ENCODE data around the gene STAM2. TPM values are rescaled to one million over a fixed set of nuclear protein-coding genes. Genes with fewer than 3 reads are reported as not detected.

Gene STAM2
- total and polyA plus RNA-seq, 2 donors from 2014 or later, result 12.5 to 41.1 TPM

DNA sequence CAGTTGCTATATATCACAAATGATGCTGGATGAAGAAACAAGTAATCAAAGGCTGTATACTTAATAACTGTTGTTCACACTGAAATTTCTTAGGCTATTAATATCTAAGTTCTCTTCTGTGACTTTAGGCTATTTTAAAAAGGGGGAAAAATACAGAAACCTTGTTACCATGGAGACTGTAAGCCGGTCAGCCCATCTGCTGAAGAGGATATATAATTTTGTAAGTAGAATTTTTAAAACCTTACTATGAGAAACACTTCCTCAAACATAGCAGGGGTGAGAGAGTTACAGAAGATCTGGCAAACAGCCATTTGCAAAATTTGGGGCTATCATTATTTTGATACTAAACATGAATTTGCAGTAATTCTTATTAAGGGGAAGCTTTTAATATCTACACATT, 104.5 kb downstream of the STAM2 start:
- no peaks in the 10 kb centered on the region for H3K9me3 ChIP-seq (ENCODE audit: control insufficient read depth in 2 of 3, insufficient read depth in 1 of 3, low read length in 3 of 3)
- intact Hi-C loops (cut with DNase I), result no loop called here
- TF ChIP-seq, protein P1, sequence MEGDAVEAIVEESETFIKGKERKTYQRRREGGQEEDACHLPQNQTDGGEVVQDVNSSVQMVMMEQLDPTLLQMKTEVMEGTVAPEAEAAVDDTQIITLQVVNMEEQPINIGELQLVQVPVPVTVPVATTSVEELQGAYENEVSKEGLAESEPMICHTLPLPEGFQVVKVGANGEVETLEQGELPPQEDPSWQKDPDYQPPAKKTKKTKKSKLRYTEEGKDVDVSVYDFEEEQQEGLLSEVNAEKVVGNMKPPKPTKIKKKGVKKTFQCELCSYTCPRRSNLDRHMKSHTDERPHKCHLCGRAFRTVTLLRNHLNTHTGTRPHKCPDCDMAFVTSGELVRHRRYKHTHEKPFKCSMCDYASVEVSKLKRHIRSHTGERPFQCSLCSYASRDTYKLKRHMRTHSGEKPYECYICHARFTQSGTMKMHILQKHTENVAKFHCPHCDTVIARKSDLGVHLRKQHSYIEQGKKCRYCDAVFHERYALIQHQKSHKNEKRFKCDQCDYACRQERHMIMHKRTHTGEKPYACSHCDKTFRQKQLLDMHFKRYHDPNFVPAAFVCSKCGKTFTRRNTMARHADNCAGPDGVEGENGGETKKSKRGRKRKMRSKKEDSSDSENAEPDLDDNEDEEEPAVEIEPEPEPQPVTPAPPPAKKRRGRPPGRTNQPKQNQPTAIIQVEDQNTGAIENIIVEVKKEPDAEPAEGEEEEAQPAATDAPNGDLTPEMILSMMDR (IDR thresholded peaks at IDR 0.05; ENCODE audit: borderline replicate concordance, extremely low read depth, insufficient read depth), result no peak
- peaks cover 0 to 2% (median 0%) of the 10 kb centered on the region in 3 donors for H3K4me1 ChIP-seq (ENCODE audit: control insufficient read depth in 2 of 3, insufficient read depth in 2 of 3, low read depth in 1 of 3, low read length in 3 of 3)
- no peaks in the 10 kb centered on the region for H3K27me3 ChIP-seq (ENCODE audit: control insufficient read depth, insufficient read depth, low read length)
- FAIRE-seq (no peak), DNase-seq (no peak)
- no peaks in the 10 kb centered on the region for H3K36me3 ChIP-seq (ENCODE audit: control insufficient read depth in 2 of 3, insufficient read depth in 3 of 3, low read length in 3 of 3)
- no peak overlapping the region for H3K9ac ChIP-seq (ENCODE audit: low read length in 3 of 3)
- no peak overlapping the region for H3K27ac ChIP-seq (ENCODE audit: low read depth in 2 of 2, low read length in 2 of 2)
- H3K4me3 ChIP-seq (ENCODE audit: low read length in 3 of 3), result no peak overlapping the region

DNA sequence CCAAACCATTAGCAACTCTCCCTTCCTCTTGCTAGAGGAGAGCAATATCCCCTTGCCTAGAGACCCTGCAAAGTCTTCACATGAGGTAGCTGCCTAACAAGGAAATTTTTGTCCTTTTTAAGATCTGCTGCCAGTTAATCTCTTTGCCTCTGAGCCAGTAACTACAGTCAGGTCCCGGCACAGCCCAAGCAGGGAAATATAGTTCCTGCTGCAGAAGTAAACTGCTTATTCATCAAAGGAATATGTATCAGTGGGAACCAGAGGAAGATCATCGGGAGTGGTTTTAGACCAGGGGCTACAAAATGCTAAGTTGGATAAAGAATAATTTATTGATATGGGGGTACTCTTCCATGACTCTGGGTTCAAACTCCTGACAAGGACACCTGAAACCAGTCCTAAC, 107.3 kb downstream of the STAM2 start:
- Histone ChIP-seq H3K9ac (ENCODE audit: low read length in 3 of 3) (no peak overlapping the region), H3K27ac (ENCODE audit: low read depth in 2 of 2, low read length in 2 of 2) (no peak overlapping the region)

DNA sequence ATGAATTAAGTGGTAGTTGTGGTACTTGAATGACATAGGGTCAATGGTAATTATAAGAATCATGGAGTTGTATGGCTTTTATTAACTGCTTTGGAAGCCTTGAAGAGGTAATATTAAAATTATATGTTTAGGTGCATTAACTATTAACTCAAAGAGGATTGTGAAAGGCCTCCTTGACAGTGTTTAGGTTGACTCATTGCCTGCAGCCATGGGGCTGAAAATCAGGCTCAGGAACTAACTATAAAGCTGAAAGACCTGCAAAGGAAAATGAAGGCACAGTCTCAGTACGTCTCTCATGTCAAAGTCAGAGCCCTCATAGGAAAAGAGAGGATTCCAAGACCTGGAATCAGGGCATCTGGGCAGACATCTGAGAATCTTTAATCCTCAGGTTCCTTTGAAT, 107.7 kb downstream of the STAM2 start:
- H3K4me1 ChIP-seq (ENCODE audit: control insufficient read depth in 2 of 3, insufficient read depth in 2 of 3, low read depth in 1 of 3, low read length in 3 of 3), result no peaks in the 10 kb centered on the region
- H3K4me3 ChIP-seq (ENCODE audit: low read length in 3 of 3), result no peak overlapping the region
- no peaks in the 10 kb centered on the region for H3K9me3 ChIP-seq (ENCODE audit: control insufficient read depth in 2 of 3, insufficient read depth in 1 of 3, low read length in 3 of 3)
- H3K9ac ChIP-seq (ENCODE audit: low read length in 3 of 3), result no peak overlapping the region
- FAIRE-seq (no peak), DNase-seq (no peak)
- no peaks in the 10 kb centered on the region for H3K36me3 ChIP-seq (ENCODE audit: control insufficient read depth in 2 of 3, insufficient read depth in 3 of 3, low read length in 3 of 3)
- no peak overlapping the region for H3K27ac ChIP-seq (ENCODE audit: low read depth in 2 of 2, low read length in 2 of 2)
- intact Hi-C loops (cut with DNase I), result no loop called here
- no peaks in the 10 kb centered on the region for H3K27me3 ChIP-seq (ENCODE audit: control insufficient read depth, insufficient read depth, low read length)
- TF ChIP-seq, protein P1 (IDR thresholded peaks at IDR 0.05; ENCODE audit: borderline replicate concordance, extremely low read depth, insufficient read depth), result no peak

More for the DNA sequence above, 107.3 kb downstream of the STAM2 start:
- FAIRE-seq (no peak), DNase-seq (no peak)
- Histone ChIP-seq H3K9me3 (ENCODE audit: control insufficient read depth in 2 of 3, insufficient read depth in 1 of 3, low read length in 3 of 3) (no peaks in the 10 kb centered on the region), H3K27me3 (ENCODE audit: control insufficient read depth, insufficient read depth, low read length) (no peaks in the 10 kb centered on the region), H3K36me3 (ENCODE audit: control insufficient read depth in 2 of 3, insufficient read depth in 3 of 3, low read length in 3 of 3) (no peaks in the 10 kb centered on the region), H3K4me1 (ENCODE audit: control insufficient read depth in 2 of 3, insufficient read depth in 2 of 3, low read depth in 1 of 3, low read length in 3 of 3) (no peaks in the 10 kb centered on the region), H3K4me3 (ENCODE audit: low read length in 3 of 3) (no peak overlapping the region)
- intact Hi-C loops (cut with DNase I), result no loop called here
- TF ChIP-seq, protein P1 (IDR thresholded peaks at IDR 0.05; ENCODE audit: borderline replicate concordance, extremely low read depth, insufficient read depth), result no peak

Other genes with a start within 250 kb of the STAM2 start
- gene CACNB4, start 76.7 kb downstream of the STAM2 start, total RNA-seq, result 2.2 TPM
- 1.3 TPM for gene CACNB4, start 76.7 kb downstream of the STAM2 start, polyA plus RNA-seq (ENCODE audit: insufficient read depth, low read depth, low replicate concordance)
- 39.1 TPM for gene FMNL2, start 159.4 kb upstream of the STAM2 start, total RNA-seq
- 10.7 TPM for gene FMNL2, start 159.4 kb upstream of the STAM2 start, polyA plus RNA-seq (ENCODE audit: insufficient read depth, low read depth, low replicate concordance)